C4-2B (cell line): Measurements from ENCODE around the gene NWD2.

Source experiments
- ZFX ChIP-seq: fragments of 450-650 bp; IDR thresholded peaks from 2 replicates; pipeline ENCODE4 v1.6.1; 2017
- TF ChIP-seq, protein P1 (sequence below): fragments of 450-650 bp; conservative IDR thresholded peaks from 2 replicates; pipeline ENCODE4 v1.5.1; 2017; ENCODE audit warnings: mild to moderate bottlenecking

DNA sequence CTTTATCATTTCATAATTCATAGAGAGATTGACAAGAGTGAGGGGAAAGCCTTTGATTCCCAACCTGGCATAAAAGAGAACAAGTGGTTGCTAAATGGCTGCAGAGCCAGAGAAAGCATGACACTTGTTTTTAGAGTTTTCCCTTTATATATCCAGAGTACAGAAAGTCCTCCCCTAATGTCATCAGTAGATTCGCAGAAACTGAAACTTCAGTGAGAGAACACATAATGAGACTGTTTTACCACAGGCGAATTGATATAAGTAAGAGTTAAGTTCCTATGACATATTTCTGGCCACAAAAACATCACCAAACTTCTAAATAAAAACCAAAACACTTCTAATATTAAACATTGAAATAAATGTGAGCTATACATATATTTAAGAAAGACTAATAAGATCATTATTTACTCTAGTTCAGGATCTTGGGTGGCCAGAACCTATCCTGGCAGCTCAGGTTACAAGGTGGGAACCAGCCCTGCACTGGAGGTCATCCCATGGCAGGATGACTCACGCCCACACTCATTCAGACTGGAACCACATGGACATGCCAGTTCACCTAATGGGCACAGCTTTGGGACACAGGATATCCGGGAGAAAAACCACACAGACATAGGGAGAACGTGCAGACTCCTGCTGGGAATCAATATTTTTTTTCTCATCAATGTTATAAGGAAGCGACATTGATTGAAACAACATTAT is 35.5 kb downstream of the NWD2 start:
- TF ChIP-seq, protein P1, sequence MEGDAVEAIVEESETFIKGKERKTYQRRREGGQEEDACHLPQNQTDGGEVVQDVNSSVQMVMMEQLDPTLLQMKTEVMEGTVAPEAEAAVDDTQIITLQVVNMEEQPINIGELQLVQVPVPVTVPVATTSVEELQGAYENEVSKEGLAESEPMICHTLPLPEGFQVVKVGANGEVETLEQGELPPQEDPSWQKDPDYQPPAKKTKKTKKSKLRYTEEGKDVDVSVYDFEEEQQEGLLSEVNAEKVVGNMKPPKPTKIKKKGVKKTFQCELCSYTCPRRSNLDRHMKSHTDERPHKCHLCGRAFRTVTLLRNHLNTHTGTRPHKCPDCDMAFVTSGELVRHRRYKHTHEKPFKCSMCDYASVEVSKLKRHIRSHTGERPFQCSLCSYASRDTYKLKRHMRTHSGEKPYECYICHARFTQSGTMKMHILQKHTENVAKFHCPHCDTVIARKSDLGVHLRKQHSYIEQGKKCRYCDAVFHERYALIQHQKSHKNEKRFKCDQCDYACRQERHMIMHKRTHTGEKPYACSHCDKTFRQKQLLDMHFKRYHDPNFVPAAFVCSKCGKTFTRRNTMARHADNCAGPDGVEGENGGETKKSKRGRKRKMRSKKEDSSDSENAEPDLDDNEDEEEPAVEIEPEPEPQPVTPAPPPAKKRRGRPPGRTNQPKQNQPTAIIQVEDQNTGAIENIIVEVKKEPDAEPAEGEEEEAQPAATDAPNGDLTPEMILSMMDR, result no peak
- TF ChIP-seq ZFX, result no peak
